Stimulated activated CD4-positive, alpha-beta T cell treated with anti-CD3 and anti-CD28 coated beads, Interleukin-12 subunit alpha, Interleukin-12 subunit beta, amount 100 ng/mL, for 24 hours (primary cell): ENCODE results near the gene CDK7.
"Not testable (repeated sequence)": the region's sequence is repeated elsewhere in the genome, so short reads cannot be mapped to it uniquely, and the experiment has no call there.

ENCODE experiments used
- DNase-seq, 2 experiments: peaks; one replicate each; pipeline ENCODE4 v3.0.0-alpha.2; 2020; ENCODE audit warnings: low read depth in 2 of 2

Gene CDK7

DNA sequence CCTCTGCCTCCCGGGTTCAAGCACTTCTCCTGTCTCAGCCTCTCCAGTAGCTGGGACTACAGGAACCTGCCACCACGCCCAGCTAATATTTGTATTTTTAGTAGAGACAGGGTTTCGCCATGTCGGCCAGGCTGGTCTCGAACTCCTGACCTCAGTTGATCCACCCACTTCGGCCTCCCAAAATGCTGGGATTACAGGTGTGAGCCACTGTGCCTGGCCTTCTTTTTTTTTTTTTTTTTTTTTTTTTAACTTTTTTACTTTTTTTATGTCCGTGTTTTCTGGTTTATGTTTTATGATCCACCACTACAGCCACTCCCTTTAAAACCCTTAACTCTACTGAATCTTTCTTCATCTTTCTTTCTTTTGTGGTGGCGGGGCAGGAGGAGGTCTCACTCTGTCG is 2.0 kb downstream of the CDK7 start:
- DNase-seq = not testable (repeated sequence)

- no peak for DNase-seq
These were observed 3.2 kb downstream of the CDK7 start for GRCh38 chr5:69237877-69238276.

DNA sequence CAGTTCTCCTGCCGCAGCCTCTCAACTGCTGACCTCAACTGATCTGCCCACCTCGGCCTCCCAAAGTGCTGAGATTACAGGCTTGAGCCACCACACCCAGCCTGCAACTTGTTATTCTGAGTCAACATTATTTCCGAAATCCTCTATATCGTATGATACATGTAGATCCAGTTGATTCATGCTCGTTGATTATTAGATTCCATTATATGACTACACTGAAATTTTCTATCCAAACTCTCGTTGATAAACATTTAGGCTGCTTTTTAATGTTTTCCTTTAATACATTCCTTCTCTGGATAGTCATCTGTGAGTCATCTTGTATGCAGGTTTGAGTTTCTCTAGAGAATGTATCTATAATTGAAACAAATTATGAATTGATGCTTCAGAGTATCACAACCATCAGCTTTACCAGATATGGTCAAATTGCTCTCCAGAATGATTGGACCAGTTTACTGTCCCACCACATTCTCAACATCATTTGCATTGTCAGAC is 4.1 kb downstream of the CDK7 start:
- no peak for DNase-seq

- no peak for DNase-seq
These were observed 7.7 kb downstream of the CDK7 start for GRCh38 chr5:69242215-69242927.

- DNase-seq = no peak
These were observed 10.3 kb downstream of the CDK7 start for GRCh38 chr5:69245031-69245430.

GRCh38 chr5:69248019-69248418 is 13.3 kb downstream of the CDK7 start:
- DNase-seq = no peak

GRCh38 chr5:69250593-69250992 is 15.9 kb downstream of the CDK7 start:
- DNase-seq = no peak

DNA sequence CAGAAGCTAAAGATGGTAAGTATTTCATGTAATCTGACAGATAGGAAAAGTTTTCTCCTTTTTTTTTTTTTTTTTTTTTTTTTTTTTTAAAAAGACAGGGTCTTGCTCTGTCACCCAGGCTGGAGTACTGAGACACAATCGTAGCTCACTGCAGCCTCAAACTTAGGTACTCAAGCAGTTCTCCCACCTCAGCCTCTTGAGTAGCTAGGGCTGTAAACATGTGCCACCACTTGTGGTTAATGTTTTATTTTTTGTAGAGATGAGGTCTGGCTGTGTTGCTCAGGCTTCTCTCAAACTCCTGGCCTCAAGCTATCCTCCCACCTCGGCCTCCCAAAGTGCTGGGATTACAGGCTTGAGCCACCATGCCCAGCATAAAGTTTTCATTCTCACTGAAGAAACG is 17.8 kb downstream of the CDK7 start:
- DNase-seq = no peak

DNA sequence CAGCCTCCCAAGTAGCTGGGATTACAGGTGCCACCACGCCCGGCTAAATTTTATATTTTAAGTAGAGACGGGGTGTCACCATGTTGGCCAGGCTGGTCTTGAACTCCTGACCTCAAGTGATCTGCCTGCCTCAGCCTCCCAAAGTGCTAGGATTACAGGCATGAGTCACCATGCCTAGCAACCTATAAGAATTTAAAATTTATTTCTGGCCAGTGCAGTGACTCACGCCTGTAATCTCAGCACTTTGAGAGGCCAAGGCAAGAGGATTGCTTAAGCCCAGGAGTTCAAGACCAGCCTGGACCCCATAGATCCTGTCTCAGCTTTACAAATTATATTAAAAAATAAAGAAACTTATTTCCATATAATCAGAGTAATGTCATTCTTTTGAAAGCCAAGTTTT is 21.3 kb downstream of the CDK7 start:
- not testable (repeated sequence) for DNase-seq

DNA sequence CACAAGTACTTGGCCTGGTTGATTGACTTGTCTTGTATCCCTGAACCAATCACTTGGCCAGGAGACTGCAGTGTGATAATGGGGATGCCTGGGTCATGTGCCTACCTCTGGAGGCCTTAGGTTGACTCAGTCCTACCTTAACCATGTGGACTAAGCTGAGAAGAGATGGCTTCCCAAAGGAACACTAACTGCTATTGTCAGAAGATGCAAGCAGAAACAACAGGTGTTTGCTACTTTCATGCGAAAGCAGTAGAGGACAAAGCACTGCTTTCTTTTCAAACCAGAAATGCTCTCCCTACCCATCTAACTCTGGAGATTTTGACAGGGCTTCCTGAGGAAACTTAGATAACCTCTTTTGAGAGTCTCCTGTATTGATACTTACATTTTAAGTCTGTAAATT is 22.9 kb downstream of the CDK7 start:
- no peak for DNase-seq

DNA sequence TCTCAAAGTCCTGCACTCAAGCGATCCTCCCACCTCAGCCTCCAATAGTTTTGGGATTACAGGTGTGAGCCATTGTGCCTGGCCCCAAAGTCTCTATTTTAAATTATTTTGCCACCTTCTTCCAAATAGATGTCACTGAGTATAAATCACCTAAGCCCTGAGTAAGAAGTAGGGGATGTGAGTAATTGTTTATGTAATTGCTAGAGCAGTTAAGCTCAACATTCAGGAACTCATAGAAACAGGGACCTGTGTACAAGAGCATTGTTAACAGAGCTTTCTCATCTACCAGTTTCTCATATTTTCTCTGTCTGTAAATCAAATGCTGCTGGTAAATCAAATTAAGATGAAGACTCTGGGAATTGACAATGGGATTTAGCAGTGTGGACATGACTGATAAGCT is 26.3 kb downstream of the CDK7 start:
- no peak for DNase-seq

- DNase-seq = no peak
These were observed 31.2 kb downstream of the CDK7 start for GRCh38 chr5:69265931-69266330.

- DNase-seq = no peak
These were observed 34.2 kb downstream of the CDK7 start for GRCh38 chr5:69268899-69269298.

DNA sequence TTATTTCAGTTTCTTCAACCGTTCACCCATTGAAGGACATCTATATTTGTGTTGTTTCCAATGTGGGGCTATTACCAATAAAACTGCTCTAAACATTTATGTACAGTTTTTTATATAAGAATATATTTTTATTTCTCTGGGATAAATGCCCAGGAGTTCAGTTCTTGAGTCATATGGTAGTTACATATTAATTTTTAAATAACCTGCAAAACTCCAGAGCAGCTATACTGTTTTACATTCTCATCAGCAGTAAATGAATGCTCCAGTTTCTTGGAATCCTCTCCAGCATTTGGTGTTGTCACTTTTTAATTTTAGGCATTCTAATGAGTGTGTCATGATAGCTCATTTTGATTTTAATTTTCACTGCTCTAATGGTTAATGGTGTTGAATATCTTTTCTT is 36.2 kb downstream of the CDK7 start:
- DNase-seq = no peak

GRCh38 chr5:69271376-69271775 is 36.7 kb downstream of the CDK7 start:
- DNase-seq = no peak

DNA sequence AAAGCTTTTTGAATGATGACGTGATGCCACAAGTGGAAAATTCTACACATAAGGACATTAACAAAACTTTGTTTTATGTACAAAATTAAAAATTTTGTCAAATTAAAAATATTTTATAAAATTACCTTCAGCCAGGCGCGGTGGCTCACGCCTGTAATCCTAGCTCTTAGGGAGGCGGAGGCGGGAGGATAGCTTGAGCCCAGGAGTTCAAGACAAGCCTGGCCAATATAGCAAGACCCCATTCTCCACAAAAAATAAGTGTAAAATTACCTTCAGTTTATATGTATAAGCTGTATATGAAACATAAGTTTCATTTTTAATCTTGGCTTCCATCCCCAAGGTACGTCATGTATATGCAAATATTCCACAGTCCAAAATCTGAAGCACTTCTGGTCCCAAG is 40.9 kb downstream of the CDK7 start:
- no peak for DNase-seq

DNA sequence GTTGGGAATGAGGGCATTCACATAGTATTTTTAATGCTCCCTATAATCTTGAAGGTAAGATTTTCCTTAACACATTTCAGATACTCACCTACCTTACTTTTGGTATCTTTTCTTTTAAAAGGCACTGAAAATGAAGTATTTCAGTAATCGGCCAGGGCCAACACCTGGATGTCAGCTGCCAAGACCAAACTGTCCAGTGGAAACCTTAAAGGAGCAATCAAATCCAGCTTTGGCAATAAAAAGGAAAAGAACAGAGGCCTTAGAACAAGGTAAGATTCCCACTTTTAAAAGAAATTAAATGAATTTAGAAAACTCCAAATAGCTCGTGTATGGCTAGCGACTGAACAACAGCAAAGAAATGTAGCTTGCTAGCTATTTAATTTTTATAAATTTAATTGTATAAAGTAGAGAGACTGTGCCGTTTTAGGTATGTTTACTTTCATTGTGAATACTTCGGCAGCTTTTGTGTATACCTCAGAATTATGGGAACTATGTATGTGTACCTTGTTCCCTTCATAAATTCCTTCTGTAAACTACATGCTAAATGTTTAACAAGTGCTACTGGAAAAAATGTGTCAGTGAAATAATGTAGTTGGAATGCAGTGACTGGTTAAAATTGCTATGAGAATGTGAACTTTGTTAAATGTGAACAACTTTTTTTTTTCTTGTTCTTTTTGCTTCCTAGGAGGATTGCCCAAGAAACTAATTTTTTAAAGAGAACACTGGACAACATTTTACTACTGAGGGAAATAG is 41.9 kb downstream of the CDK7 start:
- no peak for DNase-seq

DNA sequence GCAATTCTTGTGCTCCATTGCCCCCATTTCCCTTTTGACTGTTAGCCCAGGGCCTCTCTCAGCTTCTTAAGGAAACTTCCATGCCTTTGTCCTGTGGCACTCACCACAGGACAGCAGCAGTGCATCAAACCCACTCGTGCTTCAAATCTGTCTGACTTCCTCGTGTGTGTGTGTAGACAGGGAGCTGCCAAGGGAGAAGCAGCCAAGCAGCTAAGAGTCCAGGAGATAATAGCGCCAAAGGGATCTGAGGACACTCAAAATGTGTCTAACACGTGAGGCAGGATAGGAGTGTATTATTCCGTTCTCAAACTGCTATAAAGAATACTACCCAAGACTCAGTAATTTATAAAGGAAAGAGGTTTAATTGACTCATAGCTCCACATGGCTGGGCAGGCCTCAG is 44.8 kb downstream of the CDK7 start:
- no peak for DNase-seq

GRCh38 chr5:69281114-69281513 is 46.4 kb downstream of the CDK7 start:
- no peak for DNase-seq

DNA sequence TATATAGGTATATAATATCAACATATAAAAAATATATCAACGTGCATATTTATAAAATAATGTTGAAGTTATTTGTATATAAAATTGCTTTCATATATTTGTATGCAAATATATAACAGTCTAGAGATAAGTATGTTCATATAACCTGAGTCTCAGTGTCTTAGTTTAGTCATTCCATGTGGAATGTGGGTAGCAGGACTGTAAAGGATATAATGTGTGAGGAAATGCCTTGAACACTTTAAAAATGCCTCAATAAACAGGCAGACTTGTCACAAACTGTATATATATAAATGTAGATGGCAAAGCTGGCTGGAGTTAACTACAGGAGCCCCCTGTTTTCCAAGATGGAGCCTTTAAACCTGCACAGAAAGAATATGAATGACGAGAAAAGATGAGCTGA is 49.5 kb downstream of the CDK7 start:
- DNase-seq = no peak

- DNase-seq = no peak
These were observed 50.9 kb downstream of the CDK7 start for GRCh38 chr5:69285448-69286116.

- no peak for DNase-seq
These were observed 53.4 kb downstream of the CDK7 start for GRCh38 chr5:69288069-69288468.

DNA sequence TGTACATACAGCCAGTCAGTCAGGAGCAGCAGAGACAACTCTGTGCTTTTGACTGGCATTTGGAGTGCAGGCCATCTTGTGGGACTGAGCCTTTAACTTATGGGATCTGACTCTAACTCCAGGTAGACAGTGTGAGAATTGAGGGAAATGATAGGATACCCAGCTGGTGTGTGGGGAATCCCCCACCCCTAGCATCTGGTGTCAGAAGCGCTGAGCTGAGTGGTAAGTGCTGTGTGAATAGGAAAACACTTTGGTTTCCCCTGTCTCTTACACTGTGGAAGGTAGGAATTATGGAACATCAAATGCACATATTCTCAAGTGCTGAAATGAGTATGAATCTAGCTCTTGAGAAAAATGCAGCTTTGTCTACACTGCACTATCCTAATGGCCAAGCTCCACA is 54.0 kb downstream of the CDK7 start:
- no peak for DNase-seq
